Neutrophil (primary cell): Measurements from ENCODE around the gene PLPPR5.

Experiments used
- H3K27ac ChIP-seq: fragments of 200-600 bp; sonication (generic); 2 replicates; pipeline ENCODE4 v1.5.1; 2016; ENCODE audit warnings: mild to moderate bottlenecking, moderate library complexity
- H3K27me3 ChIP-seq: fragments of 200-600 bp; sonication (generic); 2 replicates; pipeline ENCODE4 v1.6.0; 2016; ENCODE audit warnings: mild to moderate bottlenecking
- H3K36me3 ChIP-seq: fragments of 200-600 bp; sonication (generic); 2 replicates; pipeline ENCODE4 v1.5.1; 2017
- H3K4me1 ChIP-seq, 2 experiments: fragments of 200-600 bp in 1 of 2; sonication (generic) in 1 of 2; 1 replicate in 1 of 2; 2 replicates in 1 of 2; pipeline versions ENCODE4 v1.5.1 to v1.6.1; 2013 to 2016; ENCODE audit warnings: low read depth in 1 of 2, low read length in 1 of 2, mild to moderate bottlenecking in 1 of 2, moderate library complexity in 1 of 2; ENCODE audit not compliant: control insufficient read depth in 1 of 2, insufficient read depth in 1 of 2
- H3K4me3 ChIP-seq, 2 experiments: fragments of 200-600 bp in 1 of 2; sonication (generic) in 1 of 2; 1 replicate in 1 of 2; 2 replicates in 1 of 2; pipeline ENCODE4 v1.5.1; 2013 to 2016; ENCODE audit warnings: low read depth in 1 of 2, low read length in 1 of 2, mild to moderate bottlenecking in 1 of 2, moderate library complexity in 1 of 2
- H3K9me3 ChIP-seq: fragments of 200-600 bp; sonication (generic); 2 replicates; pipeline ENCODE4 v1.5.1; 2016
- TF ChIP-seq, protein P1 (sequence below): fragments of 200-600 bp; sonication (generic); IDR thresholded peaks from 2 replicates; pipeline ENCODE4 v1.5.1; 2016; ENCODE audit warnings: antibody characterized with exemption

Gene PLPPR5

DNA sequence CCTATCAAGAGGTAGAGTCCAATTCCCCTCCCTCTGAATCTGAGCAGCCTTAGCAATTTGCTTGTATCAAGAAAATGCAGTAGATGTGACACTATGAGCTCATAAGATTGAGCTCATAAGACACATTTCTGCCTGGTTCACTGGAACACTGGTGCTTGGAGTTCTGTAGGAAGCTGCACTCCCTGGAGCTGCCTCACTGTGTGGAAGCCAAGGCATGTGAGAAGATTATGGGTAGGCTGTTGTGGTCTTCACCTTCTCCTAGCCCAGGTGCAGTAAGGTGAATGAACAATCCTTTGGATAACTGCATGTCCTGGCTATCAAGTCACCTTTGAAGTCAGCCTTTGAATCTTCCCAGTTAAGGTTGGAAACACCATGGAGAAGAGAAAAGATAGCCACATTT is 67.3 kb downstream of the PLPPR5 start:
- TF ChIP-seq, protein P1, sequence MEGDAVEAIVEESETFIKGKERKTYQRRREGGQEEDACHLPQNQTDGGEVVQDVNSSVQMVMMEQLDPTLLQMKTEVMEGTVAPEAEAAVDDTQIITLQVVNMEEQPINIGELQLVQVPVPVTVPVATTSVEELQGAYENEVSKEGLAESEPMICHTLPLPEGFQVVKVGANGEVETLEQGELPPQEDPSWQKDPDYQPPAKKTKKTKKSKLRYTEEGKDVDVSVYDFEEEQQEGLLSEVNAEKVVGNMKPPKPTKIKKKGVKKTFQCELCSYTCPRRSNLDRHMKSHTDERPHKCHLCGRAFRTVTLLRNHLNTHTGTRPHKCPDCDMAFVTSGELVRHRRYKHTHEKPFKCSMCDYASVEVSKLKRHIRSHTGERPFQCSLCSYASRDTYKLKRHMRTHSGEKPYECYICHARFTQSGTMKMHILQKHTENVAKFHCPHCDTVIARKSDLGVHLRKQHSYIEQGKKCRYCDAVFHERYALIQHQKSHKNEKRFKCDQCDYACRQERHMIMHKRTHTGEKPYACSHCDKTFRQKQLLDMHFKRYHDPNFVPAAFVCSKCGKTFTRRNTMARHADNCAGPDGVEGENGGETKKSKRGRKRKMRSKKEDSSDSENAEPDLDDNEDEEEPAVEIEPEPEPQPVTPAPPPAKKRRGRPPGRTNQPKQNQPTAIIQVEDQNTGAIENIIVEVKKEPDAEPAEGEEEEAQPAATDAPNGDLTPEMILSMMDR: no peak
- Histone ChIP-seq H3K9me3 (no peaks in the 10 kb centered on the region), H3K4me3 (no peak overlapping the region)

DNA sequence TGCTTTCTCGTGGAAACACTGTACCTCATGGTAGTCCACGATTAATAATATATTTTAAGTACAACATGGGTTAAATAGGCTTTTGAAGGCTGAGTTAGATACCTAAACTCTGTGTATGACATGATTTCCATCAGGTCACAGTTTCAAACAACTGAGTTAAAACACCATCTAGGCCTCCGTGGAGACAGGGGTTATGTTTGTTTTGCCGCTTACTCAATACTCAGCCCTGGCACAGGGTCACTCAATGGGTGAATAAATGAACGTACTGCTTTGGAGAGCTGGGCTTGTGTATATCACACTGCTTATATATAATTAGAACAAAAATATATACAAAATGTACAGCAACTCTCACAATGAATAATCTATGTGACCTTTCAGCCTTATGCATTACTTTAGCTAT is 72.5 kb downstream of the PLPPR5 start:
- no peak overlapping the region for H3K4me3 ChIP-seq
- TF ChIP-seq, protein P1: no peak
- H3K36me3 ChIP-seq: no peaks in the 10 kb centered on the region
- H3K27me3 ChIP-seq: no peaks in the 10 kb centered on the region
- H3K27ac ChIP-seq: no peak overlapping the region
- no peaks in the 10 kb centered on the region for H3K4me1 ChIP-seq
- no peaks in the 10 kb centered on the region for H3K9me3 ChIP-seq

More for the DNA sequence above, 67.3 kb downstream of the PLPPR5 start:
- Histone ChIP-seq H3K36me3 (no peaks in the 10 kb centered on the region), H3K27ac (no peak overlapping the region), H3K27me3 (no peaks in the 10 kb centered on the region), H3K4me1 (no peaks in the 10 kb centered on the region)

GRCh38 chr1:98931128-98931835 is 73.4 kb downstream of the PLPPR5 start:
- Histone ChIP-seq H3K36me3 (no peaks in the 10 kb centered on the region), H3K27ac (no peak overlapping the region), H3K4me1 (no peaks in the 10 kb centered on the region), H3K9me3 (no peaks in the 10 kb centered on the region), H3K27me3 (no peaks in the 10 kb centered on the region), H3K4me3 (no peak overlapping the region)
- TF ChIP-seq, protein P1: no peak

DNA sequence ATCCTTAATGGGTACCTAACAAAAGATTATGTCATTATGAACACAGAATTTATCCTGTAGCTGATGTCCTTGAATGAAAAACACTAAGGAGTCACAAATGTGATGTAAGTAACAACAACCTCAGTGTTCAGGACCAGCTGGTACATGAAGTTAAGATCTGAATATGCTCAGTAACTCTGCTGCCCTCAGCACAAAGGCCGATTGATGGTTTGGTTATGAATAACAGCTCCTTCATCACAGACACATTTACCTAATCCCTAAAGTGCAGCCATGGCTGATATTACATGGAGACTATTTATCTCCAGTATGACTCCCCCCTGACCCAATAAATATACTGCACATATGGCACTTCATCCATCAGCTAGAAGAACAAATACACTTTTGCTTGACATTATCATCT is 75.2 kb downstream of the PLPPR5 start:
- Histone ChIP-seq H3K9me3 (no peaks in the 10 kb centered on the region), H3K36me3 (no peaks in the 10 kb centered on the region), H3K4me1 (no peaks in the 10 kb centered on the region), H3K27me3 (no peaks in the 10 kb centered on the region), H3K27ac (no peak overlapping the region), H3K4me3 (no peak overlapping the region)
- TF ChIP-seq, protein P1: no peak

- TF ChIP-seq, protein P1: no peak
- no peaks in the 10 kb centered on the region for H3K36me3 ChIP-seq
- H3K4me3 ChIP-seq: no peak overlapping the region
- H3K9me3 ChIP-seq: no peaks in the 10 kb centered on the region
- no peaks in the 10 kb centered on the region for H3K4me1 ChIP-seq
- no peak overlapping the region for H3K27ac ChIP-seq
- H3K27me3 ChIP-seq: no peaks in the 10 kb centered on the region
Measured at GRCh38 chr1:98926597-98926996, 78.1 kb downstream of the PLPPR5 start.
